Measurements from ENCODE around the gene CDC42BPB.

CDC42BPB gene

GRCh38 chr14:103057372-103058163 is at the start of gene CDC42BPB:
CDC42BPB (minus strand) TSS chr14:103057549; CDS start chr14:103057173, 376 bp downstream.
- peak within 1 kb of the TSS; percentile 81 for H3K4me3 ChIP-seq (ENCODE audit: low read length)
- no peaks in the 10 kb centered on the region for H3K27me3 ChIP-seq (ENCODE audit: insufficient read depth, low read length)
- peaks cover 4% of the 10 kb centered on the region for H3K36me3 ChIP-seq (ENCODE audit: insufficient read depth, low read length)
- H3K9me3 ChIP-seq (ENCODE audit: low read length): no peaks in the 10 kb centered on the region
- H3K4me1 ChIP-seq (ENCODE audit: insufficient read depth, low read length): peaks cover 17% of the 10 kb centered on the region
- peak within 1 kb of the TSS; percentile 79 for H2AFZ ChIP-seq (ENCODE audit: low read depth, low read length)

DNA sequence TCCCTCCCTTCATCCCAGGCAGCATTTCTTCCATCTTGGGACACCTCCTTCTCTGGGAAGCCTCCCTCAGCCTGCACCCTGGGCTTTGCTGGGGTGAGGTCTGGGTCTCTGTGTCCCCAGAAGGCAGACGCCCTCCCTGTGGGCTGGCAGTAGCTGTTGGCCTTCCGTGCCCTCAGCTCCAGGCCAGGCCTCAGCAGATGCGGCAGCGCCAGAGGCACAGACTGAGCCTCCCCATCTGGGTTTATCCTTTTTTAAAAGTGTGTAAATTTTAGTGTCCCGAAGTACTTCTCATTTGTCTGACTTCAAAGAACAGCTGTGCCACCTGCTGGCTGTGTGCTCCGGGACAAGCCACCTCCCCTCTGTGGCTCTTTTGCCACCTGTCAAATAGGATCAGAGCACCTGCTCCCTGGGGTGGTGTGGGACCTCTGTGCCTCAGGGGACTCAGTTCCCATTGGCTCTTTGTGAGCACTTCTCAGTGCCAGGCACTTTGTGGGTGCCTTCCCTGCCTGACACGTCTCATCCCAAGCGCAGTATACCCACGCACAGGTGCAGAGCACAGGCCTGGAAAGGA is 48.3 kb upstream of the CDC42BPB start:
- Histone ChIP-seq H3K27me3 (ENCODE audit: insufficient read depth, low read length) (peaks cover 15% of the 10 kb centered on the region), H3K4me1 (ENCODE audit: insufficient read depth, low read length) (peaks cover 11% of the 10 kb centered on the region), H3K4me3 (ENCODE audit: low read length) (no peak overlapping the region), H3K36me3 (ENCODE audit: insufficient read depth, low read length) (no peaks in the 10 kb centered on the region), H2AFZ (ENCODE audit: low read depth, low read length) (no peak overlapping the region), H3K9me3 (ENCODE audit: low read length) (peaks cover 2% of the 10 kb centered on the region)

- H3K4me3 ChIP-seq (ENCODE audit: low read length): no peak overlapping the region
- peaks cover 20% of the 10 kb centered on the region for H3K27me3 ChIP-seq (ENCODE audit: insufficient read depth, low read length)
- peaks cover 3% of the 10 kb centered on the region for H3K4me1 ChIP-seq (ENCODE audit: insufficient read depth, low read length)
- H3K9me3 ChIP-seq (ENCODE audit: low read length): peaks cover 2% of the 10 kb centered on the region
- H3K36me3 ChIP-seq (ENCODE audit: insufficient read depth, low read length): no peaks in the 10 kb centered on the region
- H2AFZ ChIP-seq (ENCODE audit: low read depth, low read length): no peak overlapping the region
Observed at GRCh38 chr14:103104654-103105452, 47.5 kb upstream of the CDC42BPB start.

DNA sequence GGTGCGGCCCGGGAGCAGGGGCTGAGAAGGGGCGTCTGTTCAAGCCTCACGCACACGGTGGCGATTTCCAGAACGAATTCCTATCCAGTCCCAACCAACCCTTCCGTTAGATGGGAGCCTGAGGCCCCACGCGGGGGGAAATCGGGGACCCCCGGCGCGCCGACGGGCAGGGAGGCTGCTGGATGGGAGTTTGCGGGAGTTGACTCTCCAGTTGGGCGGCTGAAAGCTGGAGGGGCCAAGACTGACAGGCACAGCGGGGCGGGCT is 47.0 kb upstream of the CDC42BPB start:
- Histone ChIP-seq H3K9me3 (ENCODE audit: low read length) (peaks cover 2% of the 10 kb centered on the region), H3K4me1 (ENCODE audit: insufficient read depth, low read length) (no peaks in the 10 kb centered on the region), H3K4me3 (ENCODE audit: low read length) (no peak overlapping the region), H3K27me3 (ENCODE audit: insufficient read depth, low read length) (peaks cover 23% of the 10 kb centered on the region), H3K36me3 (ENCODE audit: insufficient read depth, low read length) (no peaks in the 10 kb centered on the region), H2AFZ (ENCODE audit: low read depth, low read length) (no peak overlapping the region)

GRCh38 chr14:103103461-103104388 is 46.4 kb upstream of the CDC42BPB start:
- no peak overlapping the region for H3K4me3 ChIP-seq (ENCODE audit: low read length)
- H3K4me1 ChIP-seq (ENCODE audit: insufficient read depth, low read length): no peaks in the 10 kb centered on the region
- H2AFZ ChIP-seq (ENCODE audit: low read depth, low read length): no peak overlapping the region
- H3K36me3 ChIP-seq (ENCODE audit: insufficient read depth, low read length): no peaks in the 10 kb centered on the region
- H3K9me3 ChIP-seq (ENCODE audit: low read length): peaks cover 2% of the 10 kb centered on the region
- peaks cover 23% of the 10 kb centered on the region for H3K27me3 ChIP-seq (ENCODE audit: insufficient read depth, low read length)

GRCh38 chr14:103102689-103103260 is 45.4 kb upstream of the CDC42BPB start:
- Histone ChIP-seq H3K36me3 (ENCODE audit: insufficient read depth, low read length) (no peaks in the 10 kb centered on the region), H3K4me3 (ENCODE audit: low read length) (no peak overlapping the region), H3K9me3 (ENCODE audit: low read length) (peaks cover 2% of the 10 kb centered on the region), H2AFZ (ENCODE audit: low read depth, low read length) (no peak overlapping the region), H3K27me3 (ENCODE audit: insufficient read depth, low read length) (peaks cover 26% of the 10 kb centered on the region), H3K4me1 (ENCODE audit: insufficient read depth, low read length) (no peaks in the 10 kb centered on the region)

DNA sequence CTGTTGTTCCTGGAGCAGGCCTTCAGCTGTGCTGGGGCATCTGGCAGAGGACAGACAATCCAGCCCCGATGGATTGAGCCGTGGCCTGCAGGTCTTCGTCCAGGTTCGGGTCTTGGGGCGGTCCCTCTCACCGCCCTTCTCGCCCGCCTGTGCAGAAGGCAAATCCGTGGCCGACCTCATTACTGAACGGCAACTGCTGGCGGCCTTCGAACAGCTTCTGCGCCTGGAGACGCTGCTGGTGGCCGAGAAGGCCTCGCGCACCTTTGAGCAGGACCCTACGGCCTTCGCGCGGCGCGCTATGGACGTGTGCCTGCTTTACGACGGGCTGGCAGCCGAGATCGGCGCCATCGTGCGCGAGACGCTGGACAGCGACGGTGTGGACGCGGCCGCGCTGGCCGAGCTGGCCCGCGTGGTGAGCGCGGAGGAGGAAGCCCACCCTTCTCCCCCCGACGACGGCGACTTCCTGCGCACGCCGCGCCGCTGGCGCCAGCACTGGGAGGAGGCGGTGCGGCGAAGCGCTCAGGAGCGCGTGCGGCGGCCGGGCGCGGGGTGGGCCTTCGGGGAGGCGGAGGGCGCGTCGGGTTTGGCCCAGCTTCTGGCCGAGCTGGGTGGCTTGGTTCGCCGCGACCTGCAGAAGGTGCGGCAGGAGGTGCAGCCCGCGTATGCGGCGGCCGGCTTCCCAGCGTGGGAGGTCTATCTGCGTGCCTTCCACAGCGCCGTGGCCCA is 44.8 kb upstream of the CDC42BPB start:
- no peak overlapping the region for H3K4me3 ChIP-seq (ENCODE audit: low read length)
- H3K9me3 ChIP-seq (ENCODE audit: low read length): peaks cover 2% of the 10 kb centered on the region
- H2AFZ ChIP-seq (ENCODE audit: low read depth, low read length): no peak overlapping the region
- peaks cover 33% of the 10 kb centered on the region for H3K27me3 ChIP-seq (ENCODE audit: insufficient read depth, low read length)
- H3K36me3 ChIP-seq (ENCODE audit: insufficient read depth, low read length): no peaks in the 10 kb centered on the region
- no peaks in the 10 kb centered on the region for H3K4me1 ChIP-seq (ENCODE audit: insufficient read depth, low read length)

DNA sequence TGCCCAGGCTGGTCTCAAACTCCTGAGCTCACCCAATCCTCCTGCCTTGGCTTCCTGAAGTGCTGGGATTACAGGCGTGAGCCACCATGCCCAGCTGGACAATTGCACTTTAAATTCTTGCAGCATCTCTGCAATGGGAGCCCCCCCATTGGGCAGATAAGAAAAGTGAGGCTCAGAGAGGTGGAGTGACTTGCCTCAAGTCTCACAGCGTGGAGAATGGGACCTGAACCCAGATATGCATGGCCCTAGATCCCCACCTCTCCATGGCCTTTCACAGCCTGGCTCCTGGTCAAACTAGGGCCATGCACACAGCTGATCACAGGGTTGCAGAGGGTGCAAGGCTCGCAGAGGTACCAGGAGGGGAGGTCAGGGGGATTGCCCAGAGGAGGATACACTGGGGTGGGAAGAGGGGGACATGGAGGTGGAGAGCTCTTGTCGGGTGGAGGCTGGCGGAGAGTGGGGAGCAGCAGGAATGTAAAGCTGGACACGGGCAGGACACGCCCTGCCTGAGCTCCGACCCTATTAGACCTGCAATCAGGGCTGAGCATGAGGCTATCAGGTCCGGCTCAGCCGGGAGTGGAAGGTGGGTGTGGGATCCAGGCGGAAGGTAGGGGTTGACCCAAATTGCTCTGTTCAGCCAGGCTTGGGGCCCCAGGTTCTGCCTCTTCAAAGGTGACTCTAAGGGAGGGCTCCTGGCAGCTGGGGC is 44.1 kb upstream of the CDC42BPB start:
- H3K4me3 ChIP-seq (ENCODE audit: low read length): no peak overlapping the region
- H3K27me3 ChIP-seq (ENCODE audit: insufficient read depth, low read length): peaks cover 37% of the 10 kb centered on the region
- H2AFZ ChIP-seq (ENCODE audit: low read depth, low read length): no peak overlapping the region
- H3K36me3 ChIP-seq (ENCODE audit: insufficient read depth, low read length): no peaks in the 10 kb centered on the region
- H3K4me1 ChIP-seq (ENCODE audit: insufficient read depth, low read length): no peaks in the 10 kb centered on the region
- peaks cover 2% of the 10 kb centered on the region for H3K9me3 ChIP-seq (ENCODE audit: low read length)

GRCh38 chr14:103100281-103101121 is 43.2 kb upstream of the CDC42BPB start:
- Histone ChIP-seq H3K27me3 (ENCODE audit: insufficient read depth, low read length) (peaks cover 37% of the 10 kb centered on the region), H3K36me3 (ENCODE audit: insufficient read depth, low read length) (no peaks in the 10 kb centered on the region), H3K4me1 (ENCODE audit: insufficient read depth, low read length) (no peaks in the 10 kb centered on the region), H2AFZ (ENCODE audit: low read depth, low read length) (no peak overlapping the region), H3K4me3 (ENCODE audit: low read length) (no peak overlapping the region), H3K9me3 (ENCODE audit: low read length) (peaks cover 2% of the 10 kb centered on the region)

- peaks cover 2% of the 10 kb centered on the region for H3K9me3 ChIP-seq (ENCODE audit: low read length)
- H2AFZ ChIP-seq (ENCODE audit: low read depth, low read length): no peak overlapping the region
- H3K4me3 ChIP-seq (ENCODE audit: low read length): no peak overlapping the region
- no peaks in the 10 kb centered on the region for H3K36me3 ChIP-seq (ENCODE audit: insufficient read depth, low read length)
- H3K4me1 ChIP-seq (ENCODE audit: insufficient read depth, low read length): no peaks in the 10 kb centered on the region
- H3K27me3 ChIP-seq (ENCODE audit: insufficient read depth, low read length): peaks cover 42% of the 10 kb centered on the region
Observed at GRCh38 chr14:103099733-103100280, 42.5 kb upstream of the CDC42BPB start.
